ENCODE data around the gene LRRK1.

Gene LRRK1

GRCh38 chr15:100939791-100940190 is 20.6 kb downstream of the LRRK1 start:
- no peak for DNase-seq

GRCh38 chr15:100940767-100941379 is 21.7 kb downstream of the LRRK1 start:
- no peak for DNase-seq

- no peak for DNase-seq
Measured at GRCh38 chr15:100941536-100941935, 22.4 kb downstream of the LRRK1 start.

- no peak for DNase-seq
Measured at GRCh38 chr15:100942656-100943425, 23.7 kb downstream of the LRRK1 start.

GRCh38 chr15:100944244-100944895 is 25.2 kb downstream of the LRRK1 start:
- DNase-seq: no peak

- DNase-seq: no peak
Measured at GRCh38 chr15:100944986-100945385, 25.8 kb downstream of the LRRK1 start.

- no peak for DNase-seq
Measured at GRCh38 chr15:100947760-100948429, 28.7 kb downstream of the LRRK1 start.

GRCh38 chr15:100948430-100948762 is 29.2 kb downstream of the LRRK1 start:
- no peak for DNase-seq

- no peak for DNase-seq
Measured at GRCh38 chr15:100949691-100950090, 30.5 kb downstream of the LRRK1 start.

GRCh38 chr15:100951965-100952364 is 32.8 kb downstream of the LRRK1 start:
- DNase-seq: no peak

- DNase-seq: no peak
Measured at GRCh38 chr15:100952566-100952965, 33.4 kb downstream of the LRRK1 start.

GRCh38 chr15:100958326-100959065 is 39.3 kb downstream of the LRRK1 start:
- no peak for DNase-seq

GRCh38 chr15:100959066-100960050 is 40.2 kb downstream of the LRRK1 start:
- no peak for DNase-seq

- DNase-seq: no peak
Measured at GRCh38 chr15:100966997-100967396, 47.8 kb downstream of the LRRK1 start.

- DNase-seq: no peak
Measured at GRCh38 chr15:100968050-100968966, 49.2 kb downstream of the LRRK1 start.

- no peak for DNase-seq
Measured at GRCh38 chr15:100972975-100973350, 53.8 kb downstream of the LRRK1 start.

GRCh38 chr15:100973351-100974111 is 54.4 kb downstream of the LRRK1 start:
- DNase-seq: no peak

GRCh38 chr15:100975043-100975442 is 55.9 kb downstream of the LRRK1 start:
- no peak for DNase-seq

- no peak for DNase-seq
Measured at GRCh38 chr15:100980410-100981046, 61.4 kb downstream of the LRRK1 start.
